SU-DHL-6 (cell line): ENCODE measurements around the gene TFB1M.

Experiments used
- EZH2phosphoT487 ChIP-seq: fragments of 200-600 bp; sonication (generic), shearing (Covaris generic); conservative IDR thresholded peaks from 2 replicates; pipeline ENCODE4 v1.6.1; 2018; ENCODE audit warnings: mild to moderate bottlenecking, antibody characterized with exemption, low read length, moderate library complexity, mixed read lengths
- TF ChIP-seq, protein P1 (sequence below): fragments of 200-600 bp; sonication (generic); IDR thresholded peaks from one replicate; pipeline ENCODE4 v1.5.1; 2017; ENCODE audit warnings: antibody characterized with exemption, mild to moderate bottlenecking, low read length, moderate library complexity; ENCODE audit not compliant: insufficient read depth, poor library complexity, severe bottlenecking

- TF ChIP-seq, protein P1, sequence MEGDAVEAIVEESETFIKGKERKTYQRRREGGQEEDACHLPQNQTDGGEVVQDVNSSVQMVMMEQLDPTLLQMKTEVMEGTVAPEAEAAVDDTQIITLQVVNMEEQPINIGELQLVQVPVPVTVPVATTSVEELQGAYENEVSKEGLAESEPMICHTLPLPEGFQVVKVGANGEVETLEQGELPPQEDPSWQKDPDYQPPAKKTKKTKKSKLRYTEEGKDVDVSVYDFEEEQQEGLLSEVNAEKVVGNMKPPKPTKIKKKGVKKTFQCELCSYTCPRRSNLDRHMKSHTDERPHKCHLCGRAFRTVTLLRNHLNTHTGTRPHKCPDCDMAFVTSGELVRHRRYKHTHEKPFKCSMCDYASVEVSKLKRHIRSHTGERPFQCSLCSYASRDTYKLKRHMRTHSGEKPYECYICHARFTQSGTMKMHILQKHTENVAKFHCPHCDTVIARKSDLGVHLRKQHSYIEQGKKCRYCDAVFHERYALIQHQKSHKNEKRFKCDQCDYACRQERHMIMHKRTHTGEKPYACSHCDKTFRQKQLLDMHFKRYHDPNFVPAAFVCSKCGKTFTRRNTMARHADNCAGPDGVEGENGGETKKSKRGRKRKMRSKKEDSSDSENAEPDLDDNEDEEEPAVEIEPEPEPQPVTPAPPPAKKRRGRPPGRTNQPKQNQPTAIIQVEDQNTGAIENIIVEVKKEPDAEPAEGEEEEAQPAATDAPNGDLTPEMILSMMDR, result no peak
- no peak for TF ChIP-seq EZH2phosphoT487
These were observed 35.7 kb upstream of the TFB1M start for GRCh38 chr6:155349956-155350355.
